GM21381 (cell line): Measurements from ENCODE around the gene DGKE.

Source experiments
- ATAC-seq: cut with Tn5 transposase; IDR thresholded peaks from one replicate; pipeline ENCODE4 v1.9.1; 2021; ENCODE audit warnings: mild to moderate bottlenecking, moderate library complexity; ENCODE audit not compliant: unreplicated experiment

Gene DGKE

GRCh38 chr17:56887552-56888467, 53.9 kb downstream of the DGKE start:
- no peak for ATAC-seq

- ATAC-seq, result no peak
These were observed 56.4 kb downstream of the DGKE start for GRCh38 chr17:56890390-56890789.

DNA sequence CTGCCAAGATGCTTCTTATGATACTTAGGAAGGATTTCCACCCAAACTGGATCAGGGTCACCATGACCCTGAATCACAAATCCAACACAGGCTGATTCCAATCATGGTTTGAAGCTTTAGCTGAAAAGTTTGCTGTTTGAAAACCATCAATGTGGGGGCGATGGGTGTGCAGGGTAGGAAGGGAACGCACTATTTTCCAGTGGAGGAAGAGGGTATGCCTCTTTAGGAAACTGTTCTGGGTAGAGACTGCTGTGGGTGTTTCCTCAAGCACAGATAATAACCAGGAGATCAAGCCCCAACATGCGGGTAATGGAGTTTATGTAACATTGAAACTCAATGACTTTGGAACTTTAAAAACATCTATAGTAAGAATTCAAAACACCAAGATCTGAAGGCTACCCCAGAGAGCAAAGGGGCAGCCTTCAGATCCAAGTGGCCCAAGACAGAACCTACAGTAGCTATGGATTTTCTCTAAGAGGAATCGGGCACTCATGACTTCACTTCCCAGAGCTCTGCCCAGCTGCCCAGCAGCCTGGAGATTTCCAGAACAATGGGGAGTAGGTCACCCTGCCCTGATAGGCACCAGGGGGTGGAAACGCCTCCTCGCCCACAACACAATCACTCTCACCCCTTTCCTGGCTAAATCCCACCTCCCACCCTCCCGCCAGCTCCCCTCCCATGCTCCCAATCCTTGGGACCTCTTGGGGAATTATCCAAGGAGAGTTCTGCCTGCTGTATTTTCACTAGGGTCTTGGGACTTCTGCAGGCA, 57.1 kb downstream of the DGKE start:
- ATAC-seq, result no peak

DNA sequence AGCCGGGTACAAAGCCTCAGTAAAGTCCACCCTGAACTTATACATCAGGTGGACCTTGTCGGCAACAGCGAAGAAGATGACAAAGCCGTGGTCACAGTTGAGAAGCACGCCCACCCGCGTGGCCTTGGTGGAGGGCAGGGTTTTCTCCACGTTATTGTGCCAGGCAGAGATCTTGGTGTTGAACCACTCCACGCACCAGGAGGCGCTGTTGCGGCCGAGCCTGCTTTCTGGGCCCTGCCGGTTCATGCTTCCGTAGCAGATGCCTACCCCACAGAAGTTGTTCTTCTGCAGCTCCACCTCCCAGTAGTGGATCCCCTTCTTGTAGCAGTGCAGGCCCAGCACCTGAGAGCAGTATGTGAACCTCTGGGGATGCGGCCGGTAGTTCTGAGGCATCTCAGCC, 57.8 kb downstream of the DGKE start:
- no peak for ATAC-seq

- ATAC-seq, result no peak
These were observed 58.4 kb downstream of the DGKE start for GRCh38 chr17:56892333-56892732.

DNA sequence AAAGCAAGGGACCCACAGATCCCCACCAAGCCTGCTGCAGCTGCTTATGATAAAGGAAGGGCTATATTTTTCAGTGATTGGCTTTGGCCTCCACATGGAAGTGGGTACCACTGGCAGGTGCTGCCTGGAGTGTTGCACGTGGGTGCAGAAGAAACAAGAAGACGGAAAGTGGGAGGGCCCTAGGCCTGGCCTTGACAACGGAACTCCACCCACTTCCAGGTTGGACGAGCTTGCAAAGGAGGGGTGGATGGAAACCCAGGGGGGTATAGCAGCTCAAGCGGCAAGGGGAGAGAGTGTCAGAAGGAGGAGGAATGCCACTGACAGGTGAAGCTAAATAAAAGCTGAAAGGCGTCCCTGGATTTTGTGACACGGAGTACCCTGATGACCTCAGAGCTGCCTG, 59.6 kb downstream of the DGKE start:
- no peak for ATAC-seq

DNA sequence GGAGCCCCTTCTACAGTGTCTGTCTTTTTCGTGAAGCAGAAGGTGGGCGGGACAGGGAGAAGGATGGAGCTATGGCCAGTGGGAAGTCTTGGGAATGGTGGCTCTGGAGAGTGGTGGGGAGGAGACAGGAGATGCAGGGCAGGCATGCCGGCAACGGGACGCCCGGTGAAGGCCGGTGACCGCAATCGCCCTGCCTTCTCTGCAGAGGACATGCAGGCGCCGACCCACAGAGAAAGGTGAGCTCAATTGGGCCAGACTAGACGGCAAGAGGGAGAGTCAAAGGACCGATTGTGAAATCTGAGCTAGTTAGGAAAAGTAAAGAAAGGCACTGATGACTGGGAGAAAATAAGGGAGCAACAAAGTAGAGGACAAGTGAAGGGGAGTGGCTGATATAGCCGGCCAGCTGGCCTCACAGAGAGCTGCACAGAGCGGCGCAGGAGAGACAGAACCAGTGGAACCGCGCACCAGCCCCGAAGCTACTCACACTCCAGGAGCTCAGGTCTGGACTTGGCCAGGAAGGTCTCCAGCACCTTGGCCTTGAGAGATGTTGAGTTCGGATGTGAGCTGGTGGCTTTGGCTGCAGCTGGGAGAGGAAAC, 61.0 kb downstream of the DGKE start:
- no peak for ATAC-seq

GRCh38 chr17:56896217-56896967, 62.4 kb downstream of the DGKE start:
- ATAC-seq, result no peak

DNA sequence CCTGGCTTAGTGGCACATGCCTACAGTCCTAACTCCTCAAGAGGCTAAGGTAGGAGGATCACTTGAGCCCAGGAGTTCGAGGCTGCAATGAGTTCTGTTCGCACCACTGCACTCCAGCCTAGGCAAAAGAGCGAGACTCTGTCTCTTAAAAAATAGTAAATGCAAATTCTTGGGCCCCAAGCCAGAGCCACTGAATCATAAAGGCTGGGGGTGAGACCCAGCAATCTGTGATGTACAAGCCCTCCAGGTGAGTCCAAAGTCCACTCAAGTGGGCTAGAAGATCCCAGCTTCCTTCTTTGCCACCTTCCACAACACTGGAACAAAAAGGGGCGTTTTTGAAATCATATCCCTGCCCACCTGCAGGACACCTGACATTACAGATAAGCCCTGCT, 63.0 kb downstream of the DGKE start:
- ATAC-seq, result no peak

DNA sequence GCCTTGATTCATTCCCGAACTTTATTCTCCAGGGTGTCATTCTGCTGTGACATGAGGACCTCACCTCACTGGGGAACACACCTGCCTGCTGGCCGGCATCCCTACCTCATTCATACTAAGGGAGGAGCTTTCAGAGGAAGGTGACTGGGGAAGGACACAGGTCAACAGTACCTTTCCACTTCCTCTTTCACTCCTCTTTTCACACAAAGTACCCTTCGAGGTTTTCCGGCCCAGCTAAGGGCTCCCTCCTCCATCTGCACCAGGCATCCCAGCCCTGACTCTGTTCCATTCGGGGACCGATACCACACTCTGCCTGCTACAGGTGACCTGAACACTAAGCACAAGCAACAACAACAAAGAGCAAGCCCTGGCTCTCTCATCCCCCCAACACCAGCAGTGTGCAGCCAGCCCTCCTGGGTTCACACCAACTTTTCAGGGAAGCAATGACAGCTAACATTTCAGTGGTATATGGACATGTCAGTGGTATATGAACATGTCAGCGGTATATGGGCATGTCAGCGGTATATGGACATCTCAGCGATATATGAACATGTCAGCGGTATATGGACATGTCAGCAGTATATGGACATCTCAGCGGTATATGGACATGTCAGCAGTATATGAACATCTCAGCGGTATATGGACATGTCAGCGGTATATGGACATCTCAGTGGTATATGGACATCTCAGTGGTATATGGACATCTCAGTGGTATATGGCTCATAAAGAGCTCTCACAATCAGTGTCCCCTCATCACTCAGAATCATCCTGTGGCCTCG, 63.9 kb downstream of the DGKE start:
- peak; percentile 73 for ATAC-seq

DNA sequence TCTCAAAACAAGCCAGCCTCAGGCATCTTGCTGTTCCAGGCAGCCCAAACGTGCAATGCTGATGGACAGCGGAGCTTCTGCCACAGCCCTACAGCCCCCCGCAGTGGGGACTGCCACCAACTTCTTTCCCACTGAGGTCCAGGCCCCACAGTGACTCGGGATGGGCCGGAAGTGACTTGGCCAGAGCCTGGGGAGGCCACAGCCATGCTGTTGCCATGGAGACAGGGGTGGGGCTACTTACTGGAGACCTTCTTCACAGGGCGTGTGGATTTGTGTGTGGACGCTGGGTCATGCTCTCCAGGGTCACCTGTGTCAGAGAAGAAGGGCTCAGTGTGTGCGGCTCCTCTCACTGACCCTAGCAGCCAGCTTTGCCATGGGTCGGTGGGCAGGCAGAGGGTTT, 64.9 kb downstream of the DGKE start:
- no peak for ATAC-seq

GRCh38 chr17:56899403-56899802, 65.5 kb downstream of the DGKE start:
- no peak for ATAC-seq

DNA sequence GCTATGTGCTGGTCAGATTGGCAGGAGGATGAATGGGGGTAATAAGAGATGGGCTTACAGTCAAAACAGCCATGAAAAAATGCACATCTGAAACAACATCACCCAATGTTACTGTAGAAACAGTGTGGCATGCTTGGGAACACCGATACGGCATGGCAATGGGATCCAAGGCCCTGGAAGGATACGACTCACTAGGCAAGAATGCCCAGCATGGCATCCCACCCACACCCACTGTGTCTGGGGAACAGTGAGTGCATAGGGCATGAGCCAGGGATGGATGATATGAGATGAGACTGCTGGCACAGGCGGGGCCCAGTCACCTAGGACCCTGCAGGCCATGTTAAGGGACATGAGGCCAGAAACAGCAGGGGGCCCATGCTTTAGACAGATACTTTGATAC, 68.4 kb downstream of the DGKE start:
- no peak for ATAC-seq

DNA sequence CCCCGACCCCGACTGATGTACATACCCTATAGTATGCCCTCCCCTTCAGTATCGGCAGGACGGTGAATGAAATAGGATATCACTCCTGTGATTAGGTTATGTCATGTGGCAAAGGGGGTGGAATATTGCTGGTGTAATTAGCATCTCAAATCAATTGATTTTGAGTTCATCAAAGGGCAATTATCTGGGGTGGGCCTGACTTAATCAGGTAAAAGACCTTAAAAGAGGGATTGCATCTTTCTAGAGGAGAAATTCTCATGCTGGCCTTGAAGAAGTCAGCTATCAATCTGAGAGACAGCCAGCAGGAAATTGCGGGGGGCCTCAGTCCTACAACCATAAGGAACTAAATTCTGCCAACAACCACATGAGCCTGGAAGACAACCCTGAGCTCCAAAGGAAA, 69.6 kb downstream of the DGKE start:
- no peak for ATAC-seq

GRCh38 chr17:56908001-56908542, 74.1 kb downstream of the DGKE start:
- ATAC-seq, result peak; percentile 85

- ATAC-seq, result no peak
These were observed 76.0 kb downstream of the DGKE start for GRCh38 chr17:56909742-56910508.

GRCh38 chr17:56910509-56911235, 76.7 kb downstream of the DGKE start:
- ATAC-seq, result no peak
